K562 (cell line): ENCODE results near the gene BEST1. TPM values are rescaled to one million over a fixed set of nuclear protein-coding genes. Genes with fewer than 3 reads are reported as not detected.

Source experiments
- DDX20 ChIP-seq: fragments of 450-650 bp; IDR thresholded peaks from 2 replicates; pipeline ENCODE4 v1.6.1; 2016; ENCODE audit warnings: missing genetic modification characterization, low read depth, mild to moderate bottlenecking, missing compliant biosample characterization, moderate library complexity
- GABPB1 ChIP-seq: sonication (generic); formaldehyde crosslinking; IDR thresholded peaks from 2 replicates; pipeline ENCODE4 v1.8.0; 2022; ENCODE audit warnings: mild to moderate bottlenecking, missing genetic modification reagents
- HNRNPK ChIP-seq: fragments of 200-400 bp; formaldehyde crosslinking; IDR thresholded peaks from one replicate; pipeline ENCODE4 v1.6.1; 2018; ENCODE audit warnings: mild to moderate bottlenecking, low read depth, low read length; ENCODE audit not compliant: poor library complexity, severe bottlenecking
- KLF16 ChIP-seq: IDR thresholded peaks from 2 replicates; pipeline ENCODE4 v1.6.1; 2016; ENCODE audit warnings: antibody characterized with exemption
- NEUROD1 ChIP-seq: fragments of 150-350 bp; IDR thresholded peaks from 2 replicates; pipeline ENCODE4 v1.6.1; 2014; ENCODE audit warnings: borderline replicate concordance, low read length, low read depth; ENCODE audit not compliant: partially characterized antibody
- NR2F6 ChIP-seq: fragments of 450-650 bp; formaldehyde crosslinking; IDR thresholded peaks from 2 replicates; pipeline ENCODE4 v1.4.0; 2020; ENCODE audit warnings: mild to moderate bottlenecking
- PHB2 ChIP-seq: fragments of 450-650 bp; IDR thresholded peaks from 2 replicates; pipeline ENCODE4 v1.6.1; 2017; ENCODE audit warnings: low read depth
- POLR2A ChIP-seq: fragments of 450-650 bp; conservative IDR thresholded peaks from 2 replicates; pipeline ENCODE4 v1.6.1; 2016
- SMARCA4 ChIP-seq: fragments of 450-650 bp; IDR thresholded peaks from 2 replicates; pipeline ENCODE4 v1.6.1; 2016
- SREBF1 ChIP-seq: fragments of 150-350 bp; IDR thresholded peaks from 2 replicates; pipeline ENCODE4 v1.6.1; 2014; ENCODE audit warnings: antibody characterized with exemption, low read depth, low read length, borderline replicate concordance
- ZNF133 ChIP-seq: fragments of 250-450 bp; sonication (Bioruptor Pico); IDR thresholded peaks from 2 replicates; pipeline ENCODE4 v1.4.0; 2020; ENCODE audit warnings: mild to moderate bottlenecking
- ZNF282 ChIP-seq: sonication (generic); formaldehyde crosslinking; IDR thresholded peaks from 2 replicates; pipeline ENCODE4 v1.8.1; 2023; ENCODE audit warnings: missing genetic modification reagents
- polyA plus RNA-seq, 8 experiments: library from polyadenylated mRNA; depleted of rRNA in 4 of 8; stranded (reverse) in 5 of 8; unstranded in 3 of 8; fragments of >200 nt; fragmentation: Nextera tagmentation in 2 of 8; fragmentation: Illumina TruSeq in 1 of 8; extraction: Ambion mirVana in 2 of 8; extraction: Trizol in 1 of 8; gene quantifications; 2 replicates each; pipeline versions ENCODE4 v1.2.1 to v1.2.3, GENCODE V29; 2011 to 2014; ENCODE audit warnings: inconsistent platforms in 1 of 8, missing spikeins in 1 of 8
- total RNA-seq, 7 experiments: library from RNA; depleted of rRNA in 6 of 7; stranded (reverse); fragments of >200 nt in 6 of 7; fragmentation: Illumina TruSeq in 2 of 7; extraction: Trizol in 2 of 7; gene quantifications; 2 replicates each; pipeline versions ENCODE4 v1.2.1 to v1.2.3, GENCODE V29; 2011 to 2021; ENCODE audit warnings: low replicate concordance in 1 of 7
- TF ChIP-seq, protein P1 (sequence below): fragments of 450-650 bp; IDR thresholded peaks from 2 replicates; pipeline ENCODE4 v1.7.0; 2016; ENCODE audit warnings: borderline replicate concordance
- TF ChIP-seq, protein P2 (sequence below): sonication (generic); formaldehyde crosslinking; IDR thresholded peaks from 2 replicates; pipeline ENCODE4 v1.8.0; 2022; ENCODE audit warnings: mild to moderate bottlenecking, missing genetic modification reagents
- TF ChIP-seq, protein P3 (sequence below): fragments of 450-650 bp; conservative IDR thresholded peaks from 2 replicates; pipeline ENCODE4 v1.6.1; 2016; ENCODE audit warnings: missing genetic modification characterization, low read depth, mild to moderate bottlenecking, control low read depth, missing compliant biosample characterization
- TF ChIP-seq, protein P4 (sequence below): fragments of 250-450 bp; sonication (Bioruptor Pico); IDR thresholded peaks from 2 replicates; pipeline ENCODE4 v1.4.0; 2020; ENCODE audit warnings: mild to moderate bottlenecking, moderate library complexity, borderline replicate concordance
- TF ChIP-seq, protein P5 (sequence below): sonication (generic); formaldehyde crosslinking; IDR thresholded peaks from 2 replicates; pipeline ENCODE4 v1.8.1; 2022; ENCODE audit warnings: missing genetic modification reagents
- TF ChIP-seq, protein P6 (sequence below): fragments of 450-650 bp; IDR thresholded peaks from 2 replicates; pipeline ENCODE4 v1.6.1; 2016; ENCODE audit warnings: low read depth, mild to moderate bottlenecking, moderate library complexity

Gene BEST1
- total and polyA plus RNA-seq, 9 of the 15 experiments (the other 6 are each of a cell fraction or from before 2014, with no cell fraction given), result 0.07 to 1.3 (median 0.40) TPM

DNA sequence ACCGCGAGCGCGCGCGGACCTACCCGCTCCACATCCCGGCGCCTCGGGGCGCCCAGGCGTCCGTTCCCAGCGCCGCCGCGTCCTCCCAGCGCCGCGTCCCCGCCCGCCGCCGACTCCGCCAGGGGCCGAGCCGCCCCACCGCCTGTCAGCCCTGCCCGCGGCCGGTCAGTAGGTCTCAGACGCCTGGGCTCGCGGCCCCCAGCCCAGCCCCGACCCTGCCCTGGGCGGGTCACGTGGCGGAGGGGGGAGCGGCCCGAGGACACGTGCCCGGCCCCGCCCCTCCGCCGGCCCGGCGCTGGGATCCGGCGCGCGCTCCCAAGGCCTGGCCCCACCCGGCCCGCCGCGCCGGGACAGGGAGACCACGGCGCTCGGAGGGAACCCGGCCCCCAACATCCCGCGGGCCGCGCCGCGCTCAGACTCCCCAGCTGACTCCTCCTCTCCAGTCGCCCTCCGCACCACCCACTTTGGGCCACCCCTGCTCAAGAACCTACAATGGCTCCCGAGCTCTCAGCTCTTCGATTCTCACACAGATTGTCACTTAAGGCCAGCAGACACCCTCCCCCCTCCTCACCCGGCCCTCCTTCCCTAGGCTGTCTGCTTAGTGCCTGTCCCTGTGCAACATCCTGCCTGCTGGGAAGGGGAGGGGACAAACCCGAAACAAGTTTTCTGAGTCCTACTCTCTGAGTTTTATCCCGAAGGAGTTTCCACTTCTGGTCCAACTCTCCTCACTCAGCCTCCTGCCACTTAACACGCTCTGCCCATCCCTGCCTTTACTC lies 32.6 kb upstream of the BEST1 start, which contains the start of gene RAB3IL1 (continued):
- TF ChIP-seq, protein P1, sequence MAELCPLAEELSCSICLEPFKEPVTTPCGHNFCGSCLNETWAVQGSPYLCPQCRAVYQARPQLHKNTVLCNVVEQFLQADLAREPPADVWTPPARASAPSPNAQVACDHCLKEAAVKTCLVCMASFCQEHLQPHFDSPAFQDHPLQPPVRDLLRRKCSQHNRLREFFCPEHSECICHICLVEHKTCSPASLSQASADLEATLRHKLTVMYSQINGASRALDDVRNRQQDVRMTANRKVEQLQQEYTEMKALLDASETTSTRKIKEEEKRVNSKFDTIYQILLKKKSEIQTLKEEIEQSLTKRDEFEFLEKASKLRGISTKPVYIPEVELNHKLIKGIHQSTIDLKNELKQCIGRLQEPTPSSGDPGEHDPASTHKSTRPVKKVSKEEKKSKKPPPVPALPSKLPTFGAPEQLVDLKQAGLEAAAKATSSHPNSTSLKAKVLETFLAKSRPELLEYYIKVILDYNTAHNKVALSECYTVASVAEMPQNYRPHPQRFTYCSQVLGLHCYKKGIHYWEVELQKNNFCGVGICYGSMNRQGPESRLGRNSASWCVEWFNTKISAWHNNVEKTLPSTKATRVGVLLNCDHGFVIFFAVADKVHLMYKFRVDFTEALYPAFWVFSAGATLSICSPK, result no peak
- TF ChIP-seq DDX20 (tag) (no peak), NR2F6 (CRISPR knock-in tag) (no peak), KLF16 (no peak), POLR2A (peak; percentile 51; the same call in 1 of the 2 replicates), GABPB1 (CRISPR knock-in tag) (no peak), ZNF133 (CRISPR knock-in tag) (no peak), SREBF1 (no peak), PHB2 (no peak), HNRNPK (no peak), NEUROD1 (no peak), ZNF282 (CRISPR knock-in tag) (no peak), SMARCA4 (0 out of 2 replicates have a peak, but pooled peaks have one; percentile 9)
- TF ChIP-seq, protein P2, sequence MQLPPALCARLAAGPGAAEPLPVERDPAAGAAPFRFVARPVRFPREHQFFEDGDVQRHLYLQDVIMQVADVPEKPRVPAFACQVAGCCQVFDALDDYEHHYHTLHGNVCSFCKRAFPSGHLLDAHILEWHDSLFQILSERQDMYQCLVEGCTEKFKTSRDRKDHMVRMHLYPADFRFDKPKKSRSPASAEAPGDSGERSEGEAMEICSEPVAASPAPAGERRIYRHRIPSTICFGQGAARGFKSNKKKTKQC (CRISPR knock-in tag), result 0 out of 2 replicates have a peak, but pooled peaks have one; percentile 15
- TF ChIP-seq, protein P3, sequence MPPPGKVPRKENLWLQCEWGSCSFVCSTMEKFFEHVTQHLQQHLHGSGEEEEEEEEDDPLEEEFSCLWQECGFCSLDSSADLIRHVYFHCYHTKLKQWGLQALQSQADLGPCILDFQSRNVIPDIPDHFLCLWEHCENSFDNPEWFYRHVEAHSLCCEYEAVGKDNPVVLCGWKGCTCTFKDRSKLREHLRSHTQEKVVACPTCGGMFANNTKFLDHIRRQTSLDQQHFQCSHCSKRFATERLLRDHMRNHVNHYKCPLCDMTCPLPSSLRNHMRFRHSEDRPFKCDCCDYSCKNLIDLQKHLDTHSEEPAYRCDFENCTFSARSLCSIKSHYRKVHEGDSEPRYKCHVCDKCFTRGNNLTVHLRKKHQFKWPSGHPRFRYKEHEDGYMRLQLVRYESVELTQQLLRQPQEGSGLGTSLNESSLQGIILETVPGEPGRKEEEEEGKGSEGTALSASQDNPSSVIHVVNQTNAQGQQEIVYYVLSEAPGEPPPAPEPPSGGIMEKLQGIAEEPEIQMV (tag), result no peak
- TF ChIP-seq, protein P4, sequence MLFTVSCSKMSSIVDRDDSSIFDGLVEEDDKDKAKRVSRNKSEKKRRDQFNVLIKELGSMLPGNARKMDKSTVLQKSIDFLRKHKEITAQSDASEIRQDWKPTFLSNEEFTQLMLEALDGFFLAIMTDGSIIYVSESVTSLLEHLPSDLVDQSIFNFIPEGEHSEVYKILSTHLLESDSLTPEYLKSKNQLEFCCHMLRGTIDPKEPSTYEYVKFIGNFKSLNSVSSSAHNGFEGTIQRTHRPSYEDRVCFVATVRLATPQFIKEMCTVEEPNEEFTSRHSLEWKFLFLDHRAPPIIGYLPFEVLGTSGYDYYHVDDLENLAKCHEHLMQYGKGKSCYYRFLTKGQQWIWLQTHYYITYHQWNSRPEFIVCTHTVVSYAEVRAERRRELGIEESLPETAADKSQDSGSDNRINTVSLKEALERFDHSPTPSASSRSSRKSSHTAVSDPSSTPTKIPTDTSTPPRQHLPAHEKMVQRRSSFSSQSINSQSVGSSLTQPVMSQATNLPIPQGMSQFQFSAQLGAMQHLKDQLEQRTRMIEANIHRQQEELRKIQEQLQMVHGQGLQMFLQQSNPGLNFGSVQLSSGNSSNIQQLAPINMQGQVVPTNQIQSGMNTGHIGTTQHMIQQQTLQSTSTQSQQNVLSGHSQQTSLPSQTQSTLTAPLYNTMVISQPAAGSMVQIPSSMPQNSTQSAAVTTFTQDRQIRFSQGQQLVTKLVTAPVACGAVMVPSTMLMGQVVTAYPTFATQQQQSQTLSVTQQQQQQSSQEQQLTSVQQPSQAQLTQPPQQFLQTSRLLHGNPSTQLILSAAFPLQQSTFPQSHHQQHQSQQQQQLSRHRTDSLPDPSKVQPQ, result peak; percentile 76; the same call in 1 of the 2 replicates
- TF ChIP-seq, protein P5, sequence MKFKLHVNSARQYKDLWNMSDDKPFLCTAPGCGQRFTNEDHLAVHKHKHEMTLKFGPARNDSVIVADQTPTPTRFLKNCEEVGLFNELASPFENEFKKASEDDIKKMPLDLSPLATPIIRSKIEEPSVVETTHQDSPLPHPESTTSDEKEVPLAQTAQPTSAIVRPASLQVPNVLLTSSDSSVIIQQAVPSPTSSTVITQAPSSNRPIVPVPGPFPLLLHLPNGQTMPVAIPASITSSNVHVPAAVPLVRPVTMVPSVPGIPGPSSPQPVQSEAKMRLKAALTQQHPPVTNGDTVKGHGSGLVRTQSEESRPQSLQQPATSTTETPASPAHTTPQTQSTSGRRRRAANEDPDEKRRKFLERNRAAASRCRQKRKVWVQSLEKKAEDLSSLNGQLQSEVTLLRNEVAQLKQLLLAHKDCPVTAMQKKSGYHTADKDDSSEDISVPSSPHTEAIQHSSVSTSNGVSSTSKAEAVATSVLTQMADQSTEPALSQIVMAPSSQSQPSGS (CRISPR knock-in tag), result no peak
- TF ChIP-seq, protein P6, sequence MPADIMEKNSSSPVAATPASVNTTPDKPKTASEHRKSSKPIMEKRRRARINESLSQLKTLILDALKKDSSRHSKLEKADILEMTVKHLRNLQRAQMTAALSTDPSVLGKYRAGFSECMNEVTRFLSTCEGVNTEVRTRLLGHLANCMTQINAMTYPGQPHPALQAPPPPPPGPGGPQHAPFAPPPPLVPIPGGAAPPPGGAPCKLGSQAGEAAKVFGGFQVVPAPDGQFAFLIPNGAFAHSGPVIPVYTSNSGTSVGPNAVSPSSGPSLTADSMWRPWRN, result no peak
